Ascending aorta (tissue), 2 donors: ENCODE measurements around the gene HGFAC. TPM values are rescaled to one million over a fixed set of nuclear protein-coding genes. Genes with fewer than 3 reads are reported as not detected.
"Not testable (repeated sequence)": the region's sequence is repeated elsewhere in the genome, so short reads cannot be mapped to it uniquely, and the experiment has no call there.

Experiments used
- DNase-seq, 2 donors: peaks; one replicate each; pipeline ENCODE4 v3.0.0-alpha.2; 2019; ENCODE audit warnings: low spot score in 2 of 2
- H3K27ac ChIP-seq, 2 donors: fragments of 200-600 bp; sonication (generic); one replicate each; pipeline ENCODE4 v1.5.1; 2016 to 2017; ENCODE audit warnings: mild to moderate bottlenecking in 1 of 2
- H3K27me3 ChIP-seq: fragments of 200-600 bp; sonication (generic); one replicate; pipeline ENCODE4 v1.5.1; 2017
- H3K36me3 ChIP-seq, 2 donors: fragments of 200-600 bp; sonication (generic); one replicate each; pipeline ENCODE4 v1.5.1; 2016
- H3K4me1 ChIP-seq, 2 donors: fragments of 200-600 bp; sonication (generic); one replicate each; pipeline ENCODE4 v1.5.1; 2016 to 2017; ENCODE audit warnings: mild to moderate bottlenecking in 1 of 2
- H3K4me3 ChIP-seq, 2 donors: fragments of 200-600 bp; sonication (generic); one replicate each; pipeline ENCODE4 v1.5.1; 2016 to 2017; ENCODE audit warnings: mild to moderate bottlenecking in 1 of 2
- H3K9me3 ChIP-seq, 2 donors: fragments of 200-600 bp; sonication (generic); one replicate each; pipeline ENCODE4 v1.5.1; 2016
- CTCF ChIP-seq, 3 experiments: fragments of 200-600 bp in 2 of 3; fragments of 450-650 bp in 1 of 3; sonication (generic) in 2 of 3; IDR thresholded peaks; one replicate each; pipeline ENCODE4 v1.5.1; 2016 to 2019; ENCODE audit warnings: antibody characterized with exemption in 3 of 3, mild to moderate bottlenecking in 1 of 3, moderate library complexity in 1 of 3
- intact Hi-C: fragments of 100-400 bp; cut with DNase I; formaldehyde crosslinking; loops from one replicate; pipeline ENCODE4 v1.15.1; 2023
- total RNA-seq: library from RNA; depleted of rRNA; stranded (reverse); fragments of >200 nt; gene quantifications from one replicate; pipeline ENCODE4 v1.1.0, GENCODE V29; 2016

The HGFAC gene
- total RNA-seq, 1 donor from 2014 or later: 2.2 TPM

- H3K27ac ChIP-seq: no peak overlapping the region
- DNase-seq: peak in 1 of 2 donors; percentile 50
- TF ChIP-seq CTCF (IDR thresholded peaks at IDR 0.05): no peak
- no peak overlapping the region for H3K4me3 ChIP-seq
- no peaks in the 10 kb centered on the region for H3K9me3 ChIP-seq
- no peaks in the 10 kb centered on the region for H3K27me3 ChIP-seq
- peaks cover 0 to 9% of the 10 kb centered on the region in 2 donors for H3K4me1 ChIP-seq
- intact Hi-C loops: no loop called here
- no peaks in the 10 kb centered on the region for H3K36me3 ChIP-seq
Observed at GRCh38 chr4:3408793-3409330, 32.9 kb upstream of the HGFAC start.

- H3K9me3 ChIP-seq: no peaks in the 10 kb centered on the region
- no peak overlapping the region for H3K4me3 ChIP-seq
- H3K4me1 ChIP-seq: peaks cover 0 to 9% of the 10 kb centered on the region in 2 donors
- no peak overlapping the region for H3K27ac ChIP-seq
- H3K27me3 ChIP-seq: no peaks in the 10 kb centered on the region
- DNase-seq: peak in 1 of 2 donors; percentile 37
- no peak for TF ChIP-seq CTCF (IDR thresholded peaks at IDR 0.05)
- intact Hi-C loops: no loop called here
- H3K36me3 ChIP-seq: no peaks in the 10 kb centered on the region
Observed at GRCh38 chr4:3409571-3410091, 32.1 kb upstream of the HGFAC start.

DNA sequence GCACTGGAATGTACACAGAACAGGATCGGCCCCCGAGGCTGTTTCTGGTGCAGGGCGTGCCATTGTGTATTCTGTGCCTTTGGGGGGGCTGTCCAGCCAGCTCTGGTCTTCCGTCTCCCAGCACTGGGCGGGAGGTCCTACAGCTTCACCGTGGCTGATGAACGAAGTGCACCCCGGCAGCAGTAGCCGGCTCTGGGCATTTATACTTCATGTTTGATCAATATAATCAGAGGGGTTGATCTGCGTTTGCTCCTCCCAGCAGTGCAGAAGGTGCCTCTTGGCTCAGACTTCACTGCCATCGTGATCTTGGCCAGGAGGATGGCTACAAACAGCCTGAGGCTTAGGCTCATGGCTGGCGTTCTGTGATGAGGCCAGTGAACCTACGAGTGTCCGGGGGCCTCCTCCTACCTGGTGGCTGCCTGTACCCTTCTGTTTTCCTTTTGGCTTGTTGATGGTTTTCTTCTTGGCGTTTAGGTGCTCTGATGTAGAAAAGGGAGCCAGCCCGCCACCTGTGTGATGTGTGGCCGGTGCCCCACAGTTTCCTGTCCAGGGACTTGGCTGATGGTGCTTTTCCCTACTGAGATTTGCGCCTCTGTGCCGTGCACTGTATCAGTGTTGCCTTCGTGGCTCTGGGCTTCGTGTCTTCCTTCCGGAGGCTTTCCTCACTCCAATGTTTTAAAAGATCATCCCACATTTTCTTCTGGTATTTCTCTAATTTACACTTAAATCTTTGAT is 31.2 kb upstream of the HGFAC start:
- intact Hi-C loops: no loop called here
- H3K4me3 ChIP-seq: no peak overlapping the region
- H3K9me3 ChIP-seq: no peaks in the 10 kb centered on the region
- no peaks in the 10 kb centered on the region for H3K27me3 ChIP-seq
- DNase-seq: peak in 1 of 2 donors; percentile 50
- no peak overlapping the region for H3K27ac ChIP-seq
- peaks cover 0 to 5% of the 10 kb centered on the region in 2 donors for H3K4me1 ChIP-seq
- TF ChIP-seq CTCF (IDR thresholded peaks at IDR 0.05): no peak
- H3K36me3 ChIP-seq: peaks cover 3% of the 10 kb centered on the region in 2 donors

DNA sequence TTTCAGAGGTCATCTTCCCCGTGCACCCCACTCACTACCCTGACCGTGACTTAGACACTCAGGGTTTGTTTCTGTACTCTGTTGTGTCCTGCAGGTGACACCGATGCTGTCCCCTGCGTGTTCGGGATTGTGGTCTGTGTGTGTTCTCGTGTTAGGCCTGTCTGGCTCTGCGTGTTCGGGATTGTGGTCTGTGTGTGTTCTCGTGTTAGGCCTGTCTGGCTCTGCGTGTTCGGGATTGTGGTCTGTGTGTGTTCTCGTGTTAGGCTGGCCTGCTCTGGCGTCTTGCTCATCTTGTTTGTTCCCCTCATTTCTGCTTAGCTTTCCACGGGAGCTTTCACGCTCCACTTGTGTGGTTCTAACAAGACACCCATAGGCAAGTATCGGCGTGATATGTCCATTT is 30.6 kb upstream of the HGFAC start:
- H3K36me3 ChIP-seq, H3K4me3 ChIP-seq, intact Hi-C loops, H3K27ac ChIP-seq, H3K9me3 ChIP-seq, H3K4me1 ChIP-seq, H3K27me3 ChIP-seq: not testable (repeated sequence)
- peak in 1 of 2 donors; percentile 37 for DNase-seq

DNA sequence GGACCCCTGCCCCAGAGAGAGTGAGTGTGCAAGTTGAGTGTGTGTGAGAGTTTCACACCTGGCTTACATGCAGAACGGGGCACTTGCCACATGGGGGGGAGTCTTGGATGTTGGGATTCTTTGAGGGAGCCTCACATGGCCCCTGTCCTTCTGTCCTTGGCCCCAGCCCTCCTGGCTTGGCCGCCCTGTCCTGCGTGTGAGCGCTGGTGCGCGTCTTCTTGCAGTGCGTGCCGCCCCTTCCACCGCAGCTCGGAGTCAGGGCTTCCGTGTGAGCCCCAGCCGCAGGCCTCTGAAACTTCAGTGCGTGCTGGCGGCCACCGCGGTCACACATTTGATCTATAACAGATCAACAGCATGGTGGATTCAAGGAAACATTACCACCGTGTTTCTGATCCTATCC is 30.1 kb upstream of the HGFAC start:
- H3K36me3 ChIP-seq: peaks cover 10 to 14% of the 10 kb centered on the region in 2 donors
- no peak for TF ChIP-seq CTCF (IDR thresholded peaks at IDR 0.05)
- H3K9me3 ChIP-seq: no peaks in the 10 kb centered on the region
- intact Hi-C loops: no loop called here
- no peaks in the 10 kb centered on the region for H3K27me3 ChIP-seq
- no peak overlapping the region for H3K27ac ChIP-seq
- no peak overlapping the region for H3K4me3 ChIP-seq
- no peaks in the 10 kb centered on the region for H3K4me1 ChIP-seq
- no peak for DNase-seq

DNA sequence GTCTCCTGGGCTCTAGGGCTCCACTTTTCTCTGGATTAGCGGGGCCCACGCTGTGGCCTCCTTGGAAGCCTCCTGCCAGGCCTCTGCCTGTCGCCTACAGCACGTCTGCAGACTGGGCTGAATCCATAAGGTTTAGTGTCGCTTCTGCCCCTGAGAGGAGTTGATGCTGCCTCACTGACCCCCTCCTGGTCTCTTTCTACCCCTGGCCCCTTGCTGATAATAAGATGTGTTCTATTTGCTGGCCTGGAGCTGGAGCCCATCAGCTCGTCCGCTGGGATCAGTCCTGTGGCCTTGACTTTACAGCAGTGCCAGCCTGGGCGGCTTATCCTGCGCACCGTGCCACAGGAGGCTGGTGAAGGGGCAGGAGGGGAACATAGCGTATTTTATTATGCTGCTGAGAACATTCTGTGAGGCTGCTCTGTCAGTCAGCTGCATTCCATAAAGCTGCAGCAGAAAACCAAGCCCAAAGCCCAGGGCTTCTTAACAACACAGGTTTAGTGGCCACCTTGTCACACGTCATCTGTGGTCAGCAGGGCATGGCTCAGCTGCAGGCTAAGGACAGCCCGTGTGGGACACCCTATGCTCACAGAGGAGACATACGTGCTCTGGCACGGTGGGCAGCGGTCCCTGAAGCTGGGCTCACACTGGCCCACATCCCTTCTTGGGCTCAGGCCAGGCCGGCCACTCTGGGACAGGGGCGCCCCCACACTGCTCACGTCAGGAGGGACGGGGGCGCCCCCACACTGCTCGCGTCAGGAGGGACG is 29.3 kb upstream of the HGFAC start:
- intact Hi-C loops: no loop called here
- no peak for TF ChIP-seq CTCF (IDR thresholded peaks at IDR 0.05)
- Histone ChIP-seq H3K4me1 (no peaks in the 10 kb centered on the region), H3K36me3 (peaks cover 16 to 21% of the 10 kb centered on the region in 2 donors), H3K9me3 (no peaks in the 10 kb centered on the region), H3K27me3 (no peaks in the 10 kb centered on the region), H3K27ac (no peak overlapping the region), H3K4me3 (no peak overlapping the region)
- DNase-seq: no peak
